ENCODE data around the gene KANK3.
"Not testable (repeated sequence)": the region's sequence is repeated elsewhere in the genome, so short reads cannot be mapped to it uniquely, and the experiment has no call there.

KANK3 gene

GRCh38 chr19:8370176-8371010, 27.3 kb upstream of the KANK3 start:
- DNase-seq = no peak

DNA sequence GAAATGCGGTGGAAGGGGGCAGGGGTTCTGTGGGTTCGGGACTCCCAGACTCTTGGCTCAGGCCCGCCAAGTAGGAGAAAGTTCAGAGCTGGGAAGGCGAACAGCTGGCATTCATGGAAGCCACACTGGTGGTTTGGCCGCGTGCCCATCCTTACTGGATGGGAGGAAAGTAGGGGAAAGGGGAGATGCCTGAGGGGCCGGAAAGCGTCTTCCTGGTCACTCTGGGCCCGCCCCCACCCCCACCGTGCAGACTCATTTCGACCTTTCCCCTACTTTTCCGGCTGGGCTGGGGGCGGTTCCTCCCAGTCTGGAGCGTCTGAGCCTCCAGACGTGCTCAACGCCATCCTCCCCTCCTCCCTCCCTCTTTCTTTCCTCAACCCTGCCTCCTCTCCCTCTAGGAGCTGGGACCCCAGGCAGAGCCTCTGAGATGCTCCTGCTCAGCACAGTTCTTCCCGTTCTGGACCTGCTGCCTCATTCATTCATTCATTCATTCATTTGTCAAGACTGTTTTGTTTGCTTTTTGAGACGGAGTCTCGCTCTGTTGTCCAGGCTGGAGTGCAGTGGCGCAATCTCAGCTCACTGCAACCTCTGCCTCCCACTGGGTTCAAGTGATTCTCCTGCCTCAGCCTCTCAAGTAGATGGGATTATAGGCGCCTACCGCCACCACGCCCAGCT, 24.4 kb upstream of the KANK3 start:
- DNase-seq = peak; percentile 55

DNA sequence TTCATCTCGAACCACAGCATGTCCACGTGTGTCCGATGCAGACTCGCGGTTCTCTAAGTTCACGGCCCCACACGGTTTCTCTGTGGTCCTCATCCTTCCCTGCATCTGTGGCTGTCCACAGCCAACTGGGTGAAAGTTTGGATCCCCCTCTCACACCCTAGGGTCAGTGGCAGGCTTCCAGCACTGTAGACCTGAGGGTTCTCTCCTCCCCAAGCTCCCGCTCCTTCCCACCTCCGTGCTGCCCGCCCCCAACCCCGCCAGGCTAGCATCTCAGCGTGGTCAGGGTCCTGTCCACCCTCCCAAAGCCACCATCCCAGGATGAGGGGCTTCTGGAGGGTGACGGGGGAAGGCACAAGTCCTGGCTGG, 23.9 kb upstream of the KANK3 start:
- DNase-seq = no peak

DNA sequence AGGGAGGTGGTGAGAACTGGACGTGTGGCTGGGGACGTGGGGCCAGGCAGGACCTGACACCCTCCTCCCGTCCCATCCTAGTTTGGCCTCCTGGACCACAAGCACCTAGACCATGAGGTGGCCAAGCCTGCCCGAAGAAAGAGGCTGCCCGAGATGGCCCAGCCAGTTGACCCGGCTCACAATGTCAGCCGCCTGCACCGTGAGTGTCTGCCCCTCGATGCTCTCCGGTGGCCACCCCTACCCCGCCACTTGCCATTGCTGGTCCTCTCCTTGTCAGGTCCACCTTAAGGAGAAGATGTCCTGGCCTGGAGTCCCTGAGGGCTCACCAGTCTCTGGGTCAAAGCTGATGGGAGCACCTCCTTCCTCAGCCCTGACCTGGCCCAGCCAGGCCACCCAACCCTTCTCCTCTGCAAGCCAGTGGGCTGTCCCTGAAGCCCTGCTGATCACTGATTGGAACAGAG, 23.1 kb upstream of the KANK3 start:
- DNase-seq = no peak

DNA sequence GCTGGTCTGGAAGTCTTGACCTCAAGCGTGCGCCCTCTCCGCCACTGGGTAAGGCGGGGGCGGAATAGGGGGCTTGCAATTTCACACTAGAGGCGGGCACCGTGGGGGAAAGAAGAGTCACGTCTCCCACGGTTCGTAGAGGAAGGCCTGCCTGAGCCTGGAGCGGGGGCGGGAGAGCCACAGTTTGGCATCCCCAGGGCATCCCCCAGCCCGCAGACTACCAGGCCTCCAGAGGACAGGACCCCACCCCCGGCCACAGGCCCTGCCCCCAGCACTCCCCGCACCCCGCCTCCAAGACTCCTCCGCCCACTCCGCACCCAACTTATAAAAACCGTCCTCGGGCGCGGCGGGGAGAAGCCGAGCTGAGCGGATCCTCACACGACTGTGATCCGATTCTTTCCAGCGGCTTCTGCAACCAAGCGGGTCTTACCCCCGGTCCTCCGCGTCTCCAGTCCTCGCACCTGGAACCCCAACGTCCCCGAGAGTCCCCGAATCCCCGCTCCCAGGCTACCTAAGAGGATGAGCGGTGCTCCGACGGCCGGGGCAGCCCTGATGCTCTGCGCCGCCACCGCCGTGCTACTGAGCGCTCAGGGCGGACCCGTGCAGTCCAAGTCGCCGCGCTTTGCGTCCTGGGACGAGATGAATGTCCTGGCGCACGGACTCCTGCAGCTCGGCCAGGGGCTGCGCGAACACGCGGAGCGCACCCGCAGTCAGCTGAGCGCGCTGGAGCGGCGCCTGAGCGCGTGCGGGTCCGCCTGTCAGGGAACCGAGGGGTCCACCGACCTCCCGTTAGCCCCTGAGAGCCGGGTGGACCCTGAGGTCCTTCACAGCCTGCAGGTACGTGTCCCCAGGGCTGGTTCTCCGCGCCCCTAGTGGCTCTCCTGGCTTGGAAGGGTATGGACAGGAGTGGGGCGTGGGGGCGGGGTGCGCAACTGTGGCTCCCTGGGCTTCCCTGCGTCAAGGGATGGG, 21.0 kb upstream of the KANK3 start, which contains the start of gene ANGPTL4:
ANGPTL4 (plus strand) TSS at position 353 of the 969 bp plus-strand sequence; CDS start at position 520, 167 bp downstream.
- DNase-seq = no peak

- DNase-seq = peak; percentile 39
Observed at GRCh38 chr19:8361921-8362793, 19.1 kb upstream of the KANK3 start.

- DNase-seq = no peak
Observed at GRCh38 chr19:8360196-8360595, 17.1 kb upstream of the KANK3 start.

DNA sequence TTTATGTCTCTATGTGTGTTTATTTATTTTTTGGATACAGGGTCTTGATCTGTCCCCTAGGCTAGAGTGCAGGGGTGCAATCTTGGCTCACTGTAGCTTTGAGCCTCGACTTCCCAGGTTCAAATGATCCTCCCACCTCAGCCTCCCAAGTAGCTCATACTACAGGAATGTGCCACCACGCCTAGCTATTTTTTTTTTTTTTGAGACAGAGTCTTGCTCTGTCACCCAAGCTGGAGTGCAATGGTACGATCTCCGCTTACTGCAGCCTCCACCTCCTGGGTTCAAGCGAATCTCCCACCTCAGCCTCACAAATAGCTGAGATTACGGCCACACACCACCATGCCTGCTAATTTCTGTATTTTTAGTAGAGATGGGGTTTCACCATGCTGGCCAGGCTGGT, 15.9 kb upstream of the KANK3 start:
- DNase-seq = no peak

GRCh38 chr19:8357007-8357521, 14.0 kb upstream of the KANK3 start:
- DNase-seq = no peak

GRCh38 chr19:8355631-8356402, 12.8 kb upstream of the KANK3 start:
- no peak for DNase-seq

DNA sequence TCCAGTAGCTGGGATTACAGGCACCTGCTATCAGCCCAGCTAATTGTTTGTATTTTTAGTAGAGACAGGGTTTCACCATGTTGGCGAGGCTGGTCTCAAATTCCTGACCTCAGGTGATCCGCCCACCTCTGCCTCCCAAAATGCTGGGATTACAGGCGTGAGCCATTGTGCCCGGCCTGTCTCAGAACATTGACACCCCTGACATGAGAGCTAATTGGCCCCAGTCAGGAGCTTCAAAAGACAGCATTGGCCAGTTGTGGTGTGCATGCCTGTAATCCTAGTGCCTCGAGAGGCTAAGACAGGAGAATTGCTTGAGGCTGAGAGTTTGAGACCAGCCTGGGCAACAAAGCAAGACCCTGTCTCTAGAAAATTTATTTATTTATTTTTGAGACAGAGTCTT, 9.8 kb upstream of the KANK3 start:
- not testable (repeated sequence) for DNase-seq

- DNase-seq = no peak
Observed at GRCh38 chr19:8352134-8352827, 9.2 kb upstream of the KANK3 start.

DNA sequence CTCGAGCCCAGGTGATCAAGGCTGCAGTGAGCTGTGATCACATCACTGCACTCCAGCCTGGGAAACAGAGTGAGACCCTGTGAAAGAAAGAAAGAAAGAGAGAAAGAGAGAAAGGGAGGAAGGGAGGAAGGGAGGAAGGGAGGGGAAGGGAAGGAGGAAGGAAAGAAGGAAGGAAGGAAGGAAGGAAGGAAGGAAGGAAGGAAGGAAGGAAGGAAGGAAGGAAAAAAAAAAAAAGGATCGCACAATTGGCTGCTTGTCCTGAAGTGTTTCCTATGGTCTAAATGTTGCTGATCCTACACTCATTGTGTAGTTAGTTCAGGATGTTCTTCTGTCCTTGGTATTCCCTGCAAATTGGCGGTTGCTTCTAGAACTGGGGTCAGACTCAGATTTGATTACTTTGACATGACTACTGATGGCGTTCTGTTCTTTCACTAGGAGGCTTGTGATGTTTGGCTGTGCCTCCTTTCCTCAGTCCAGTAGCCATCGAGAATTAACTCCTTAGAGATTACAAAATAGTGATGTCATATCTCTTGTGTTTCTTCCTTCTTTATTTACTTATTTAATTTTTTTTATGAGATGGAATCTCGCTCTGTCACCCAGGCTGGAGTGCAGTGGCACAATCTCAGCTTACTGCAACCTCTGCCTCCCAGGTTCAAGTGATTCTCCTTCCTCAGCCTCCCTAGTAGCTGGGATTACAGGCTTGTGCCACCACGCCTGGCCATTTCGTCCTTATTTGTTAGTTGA, 6.7 kb upstream of the KANK3 start:
- not testable (repeated sequence) for DNase-seq

DNA sequence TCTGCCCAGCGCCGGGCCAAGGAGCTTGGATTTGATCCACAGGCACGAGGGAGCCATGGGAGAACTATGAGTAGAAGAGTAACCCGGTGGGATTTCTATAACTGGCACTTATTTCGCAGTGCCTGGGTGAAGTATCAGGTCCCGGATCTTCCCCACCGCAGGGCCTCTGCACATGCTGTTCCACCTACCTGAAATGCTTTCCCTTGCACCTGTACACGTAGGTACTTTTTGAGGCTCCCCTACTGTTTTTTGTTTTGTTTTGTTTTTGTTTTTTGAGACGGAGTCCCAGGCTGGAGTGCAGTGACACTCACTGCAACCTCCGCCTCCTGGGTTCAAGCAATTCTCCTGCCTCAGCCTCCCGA, 402 bp upstream of the KANK3 start:
- DNase-seq = no peak

- DNase-seq = no peak
Observed at GRCh38 chr19:8342316-8342683, 762 bp downstream of the KANK3 start.

GRCh38 chr19:8341504-8341903, 1.6 kb downstream of the KANK3 start:
- not testable (repeated sequence) for DNase-seq

DNA sequence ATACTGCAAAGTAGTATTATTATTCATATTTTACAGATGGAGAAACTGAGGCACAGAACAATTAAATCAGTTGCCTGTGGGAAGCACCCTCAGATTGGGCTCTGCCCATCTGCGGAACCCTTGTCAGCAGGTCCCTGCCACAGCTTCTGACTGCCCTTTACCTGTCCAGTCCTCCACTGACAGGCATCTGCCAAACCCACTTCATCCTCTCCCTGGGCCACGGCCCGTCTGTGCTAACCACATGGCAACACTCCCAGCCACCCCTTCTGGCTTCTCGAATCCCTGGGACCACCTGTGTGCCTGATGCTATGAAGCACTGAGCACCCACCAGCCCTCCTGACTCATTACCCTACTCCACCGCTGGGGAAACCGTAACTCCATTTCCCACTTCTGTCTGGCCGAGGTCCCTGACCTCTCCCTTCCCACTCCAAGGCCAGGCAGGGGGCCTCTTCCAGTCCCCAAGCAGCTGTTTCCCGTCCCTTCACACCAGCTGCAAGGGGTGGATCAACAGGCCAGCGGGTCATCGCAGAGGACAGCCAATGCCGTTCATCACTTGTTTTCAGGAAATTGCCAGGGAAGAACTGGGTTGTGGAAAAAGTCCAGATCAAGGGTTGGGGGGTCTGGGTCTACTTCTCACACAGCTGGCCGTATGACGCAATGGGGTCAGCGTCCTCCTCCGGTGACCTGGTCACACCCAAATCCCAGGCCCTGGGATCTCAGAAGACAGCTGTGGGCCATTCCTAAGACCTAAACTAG, 2.5 kb downstream of the KANK3 start:
- no peak for DNase-seq

DNA sequence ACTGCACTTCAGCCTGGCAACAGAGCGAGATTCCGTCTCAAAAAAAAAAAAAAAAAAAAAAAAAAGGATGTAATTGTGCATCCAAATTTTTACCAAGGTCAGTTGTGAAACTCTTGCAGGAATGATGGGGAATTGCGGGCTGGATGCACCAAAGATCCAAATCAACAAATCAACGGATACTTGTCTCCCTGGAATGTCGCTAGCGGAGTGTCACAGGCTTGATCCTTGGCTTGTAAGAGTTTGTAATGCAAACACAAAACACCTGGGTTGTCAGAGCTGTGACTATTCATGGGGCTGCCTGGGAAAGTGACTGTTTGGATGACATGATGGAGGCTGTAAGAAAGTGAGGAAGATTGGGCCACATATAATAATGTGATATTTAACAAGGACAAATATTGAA, 4.2 kb downstream of the KANK3 start:
- DNase-seq = no peak

GRCh38 chr19:8337728-8338127, 5.3 kb downstream of the KANK3 start:
- DNase-seq = no peak
